CD4-positive, alpha-beta T cell treated with Interleukin-1 beta for 1 hour (primary cell): ENCODE data around the gene KCNV2.
"Not testable (repeated sequence)": the region's sequence is repeated elsewhere in the genome, so short reads cannot be mapped to it uniquely, and the experiment has no call there.

Experiments
- DNase-seq, 2 donors: peaks; one replicate each; pipeline ENCODE4 v3.0.0-alpha.2; 2020 to 2022

Gene KCNV2

GRCh38 chr9:2717385-2717784 is at the start of gene KCNV2:
Gene KCNV2, plus strand, starts transcription at chr9:2717510. Its CDS starts 230 bp downstream, at chr9:2717740.
- DNase-seq, result no peak

GRCh38 chr9:2673161-2673560 is 44.1 kb upstream of the KCNV2 start:
- no peak for DNase-seq

GRCh38 chr9:2674141-2674824 is 43.0 kb upstream of the KCNV2 start:
- no peak for DNase-seq

- DNase-seq, result no peak
Measured at GRCh38 chr9:2675834-2676233, 41.5 kb upstream of the KCNV2 start.

GRCh38 chr9:2676466-2676865 is 40.8 kb upstream of the KCNV2 start:
- no peak for DNase-seq

- DNase-seq, result no peak
Measured at GRCh38 chr9:2677915-2678889, 39.1 kb upstream of the KCNV2 start.

- DNase-seq, result no peak
Measured at GRCh38 chr9:2679011-2679410, 38.3 kb upstream of the KCNV2 start.

GRCh38 chr9:2681981-2682380 is 35.3 kb upstream of the KCNV2 start:
- no peak for DNase-seq

GRCh38 chr9:2686911-2687310 is 30.4 kb upstream of the KCNV2 start:
- DNase-seq, result no peak

GRCh38 chr9:2688636-2689035 is 28.7 kb upstream of the KCNV2 start:
- DNase-seq, result no peak

GRCh38 chr9:2691212-2691611 is 26.1 kb upstream of the KCNV2 start:
- no peak for DNase-seq

- no peak for DNase-seq
Measured at GRCh38 chr9:2691626-2692025, 25.7 kb upstream of the KCNV2 start.

- DNase-seq, result no peak
Measured at GRCh38 chr9:2693056-2693455, 24.3 kb upstream of the KCNV2 start.

- no peak for DNase-seq
Measured at GRCh38 chr9:2697492-2697891, 19.8 kb upstream of the KCNV2 start.

- no peak for DNase-seq
Measured at GRCh38 chr9:2700398-2700797, 16.9 kb upstream of the KCNV2 start.

GRCh38 chr9:2700909-2701550 is 16.3 kb upstream of the KCNV2 start:
- no peak for DNase-seq

GRCh38 chr9:2704504-2704903 is 12.8 kb upstream of the KCNV2 start:
- no peak for DNase-seq

- DNase-seq, result not testable (repeated sequence)
Measured at GRCh38 chr9:2707256-2707655, 10.1 kb upstream of the KCNV2 start.

- no peak for DNase-seq
Measured at GRCh38 chr9:2709645-2710101, 7.6 kb upstream of the KCNV2 start.

GRCh38 chr9:2711716-2712115 is 5.6 kb upstream of the KCNV2 start:
- no peak for DNase-seq

- DNase-seq, result no peak
Measured at GRCh38 chr9:2718001-2718697, 839 bp downstream of the KCNV2 start.

- no peak for DNase-seq
Measured at GRCh38 chr9:2718698-2719033, 1.4 kb downstream of the KCNV2 start.

GRCh38 chr9:2720179-2720654 is 2.9 kb downstream of the KCNV2 start:
- no peak for DNase-seq
